AG08395 (cell line): Measurements from ENCODE around the gene TRIM2.

Experiments
- DNase-seq: peaks from one replicate; pipeline ENCODE4 v3.0.0; 2012; ENCODE audit warnings: mixed read lengths, low spot score

TRIM2 gene

GRCh38 chr4:153249199-153250041 lies 45.2 kb downstream of the TRIM2 start:
- DNase-seq: peak; percentile 95

- DNase-seq: no peak
These were observed 47.9 kb downstream of the TRIM2 start for GRCh38 chr4:153252122-153252521.

GRCh38 chr4:153255233-153255632 lies 51.0 kb downstream of the TRIM2 start:
- no peak for DNase-seq

DNA sequence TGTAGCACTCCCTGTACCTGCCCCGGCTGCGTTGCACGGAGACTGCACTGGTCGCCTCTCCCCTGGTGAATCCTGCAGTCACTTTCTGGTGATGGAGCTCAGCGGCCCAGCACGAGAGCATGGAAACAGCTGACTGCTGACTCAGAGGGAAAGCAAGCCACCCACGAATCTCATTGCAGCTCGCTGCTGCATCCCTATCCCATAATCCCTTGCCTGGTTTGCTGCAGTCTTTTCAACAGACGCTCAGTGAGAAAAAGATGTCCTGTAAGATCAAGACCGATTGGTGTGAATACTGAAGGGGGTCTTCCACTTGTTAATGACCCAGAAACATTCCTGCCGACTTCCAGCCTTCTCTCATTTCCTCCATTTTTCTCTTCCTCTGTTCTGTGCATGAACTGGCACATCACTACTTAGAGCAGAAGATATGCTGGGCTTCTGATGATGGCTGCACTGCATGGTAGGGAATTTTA lies 52.9 kb downstream of the TRIM2 start:
- DNase-seq: peak; percentile 82

- DNase-seq: no peak
These were observed 53.7 kb downstream of the TRIM2 start for GRCh38 chr4:153257991-153258390.

DNA sequence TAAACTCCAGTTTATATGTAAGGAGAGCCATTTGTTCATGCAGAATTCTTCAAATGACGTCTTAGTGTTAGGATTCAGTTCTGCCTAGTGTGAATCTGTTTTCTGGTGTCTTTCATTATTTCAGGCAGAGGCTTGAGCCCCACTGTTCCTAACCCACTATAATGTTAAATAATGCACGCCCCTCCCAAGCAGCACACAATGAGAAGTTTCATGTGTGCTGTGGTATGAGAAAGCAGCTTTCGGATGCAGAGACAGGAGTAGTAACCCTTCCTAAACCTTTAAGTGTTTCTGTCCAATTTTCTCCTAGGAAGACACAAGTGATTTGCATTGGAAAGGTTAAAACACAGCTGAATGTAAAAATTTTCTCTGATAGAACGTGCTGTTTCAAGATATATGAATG lies 54.5 kb downstream of the TRIM2 start:
- DNase-seq: no peak

DNA sequence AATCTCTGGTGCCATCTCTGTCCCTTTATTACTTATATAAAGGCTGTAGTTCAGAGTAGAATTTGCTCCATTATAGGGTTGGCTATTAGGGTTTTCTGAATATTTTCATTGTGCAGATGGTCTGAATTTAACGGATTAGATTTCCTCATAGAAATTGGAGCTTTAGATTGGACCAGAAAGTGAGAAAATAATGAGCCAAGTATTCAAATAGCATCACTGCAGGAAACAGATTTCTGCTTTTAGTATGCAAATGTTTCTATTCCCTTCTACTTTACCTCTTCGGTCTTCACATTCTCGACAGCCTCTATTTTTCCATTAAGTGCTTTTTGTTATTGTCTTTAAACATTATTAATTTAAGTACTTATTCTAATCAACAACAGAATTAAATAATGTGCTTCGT lies 55.4 kb downstream of the TRIM2 start:
- no peak for DNase-seq

DNA sequence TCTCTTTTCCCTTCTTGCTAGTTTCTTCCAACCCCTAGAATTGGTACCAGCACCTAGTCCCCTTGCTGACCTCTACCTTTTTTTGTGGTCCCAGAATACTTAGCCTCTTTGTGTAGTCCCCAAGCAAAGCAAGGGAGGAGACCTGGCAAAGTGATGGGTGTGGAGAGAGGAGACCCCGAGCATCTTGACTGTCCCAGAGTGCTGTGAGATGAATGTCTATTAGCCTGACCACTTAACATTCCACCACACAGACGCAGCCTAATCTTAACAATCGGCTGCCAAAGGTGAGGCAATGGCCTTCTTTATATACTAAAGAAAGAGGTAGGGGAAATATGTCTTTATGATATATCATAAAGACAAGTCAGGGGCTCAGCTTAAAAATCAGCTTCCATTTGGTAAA lies 55.9 kb downstream of the TRIM2 start:
- DNase-seq: no peak

- DNase-seq: peak; percentile 52
These were observed 56.5 kb downstream of the TRIM2 start for GRCh38 chr4:153260553-153261300.

- DNase-seq: no peak
These were observed 57.2 kb downstream of the TRIM2 start for GRCh38 chr4:153261461-153261860.

DNA sequence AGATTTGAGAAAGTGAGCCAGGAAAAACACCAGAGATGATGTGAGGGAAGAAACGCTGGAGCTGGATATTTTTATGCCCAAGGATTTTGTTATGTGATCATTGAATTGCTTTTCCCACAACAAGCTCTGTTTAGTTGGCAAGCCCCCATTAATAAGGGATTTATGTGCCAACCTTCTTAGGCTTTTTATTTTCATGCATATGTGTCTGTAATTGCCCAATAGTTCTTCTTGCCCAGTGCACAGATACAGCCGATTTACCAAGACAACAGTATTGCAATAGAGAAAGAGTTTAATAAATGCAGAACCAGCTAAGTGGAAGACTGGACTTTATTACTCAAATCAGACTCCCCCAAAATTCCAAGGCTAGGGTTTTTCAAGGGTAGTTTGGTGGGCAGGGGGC lies 57.7 kb downstream of the TRIM2 start:
- DNase-seq: no peak

GRCh38 chr4:153265306-153266047 lies 61.2 kb downstream of the TRIM2 start:
- no peak for DNase-seq

DNA sequence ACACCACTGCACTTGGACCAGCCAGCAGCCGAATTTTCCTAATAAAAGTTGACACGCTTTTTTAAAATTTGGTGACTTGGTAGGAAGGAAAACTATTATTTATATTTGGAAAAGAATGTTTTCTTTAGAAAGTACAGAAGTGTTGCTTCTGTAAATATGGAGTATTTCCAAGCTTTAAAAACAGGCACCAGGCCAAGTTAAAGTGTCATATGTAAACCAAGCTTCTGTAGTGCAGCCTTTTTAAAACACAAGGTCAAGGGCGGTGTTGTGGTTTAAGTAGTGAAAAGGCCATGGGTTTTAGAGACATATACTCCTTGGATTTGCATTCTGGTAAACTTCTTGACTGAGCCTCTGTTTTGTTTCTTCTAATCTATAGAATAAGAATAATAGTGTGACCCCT lies 62.7 kb downstream of the TRIM2 start:
- no peak for DNase-seq

- DNase-seq: no peak
These were observed 63.6 kb downstream of the TRIM2 start for GRCh38 chr4:153267890-153268289.

- no peak for DNase-seq
These were observed 64.1 kb downstream of the TRIM2 start for GRCh38 chr4:153268295-153268694.

DNA sequence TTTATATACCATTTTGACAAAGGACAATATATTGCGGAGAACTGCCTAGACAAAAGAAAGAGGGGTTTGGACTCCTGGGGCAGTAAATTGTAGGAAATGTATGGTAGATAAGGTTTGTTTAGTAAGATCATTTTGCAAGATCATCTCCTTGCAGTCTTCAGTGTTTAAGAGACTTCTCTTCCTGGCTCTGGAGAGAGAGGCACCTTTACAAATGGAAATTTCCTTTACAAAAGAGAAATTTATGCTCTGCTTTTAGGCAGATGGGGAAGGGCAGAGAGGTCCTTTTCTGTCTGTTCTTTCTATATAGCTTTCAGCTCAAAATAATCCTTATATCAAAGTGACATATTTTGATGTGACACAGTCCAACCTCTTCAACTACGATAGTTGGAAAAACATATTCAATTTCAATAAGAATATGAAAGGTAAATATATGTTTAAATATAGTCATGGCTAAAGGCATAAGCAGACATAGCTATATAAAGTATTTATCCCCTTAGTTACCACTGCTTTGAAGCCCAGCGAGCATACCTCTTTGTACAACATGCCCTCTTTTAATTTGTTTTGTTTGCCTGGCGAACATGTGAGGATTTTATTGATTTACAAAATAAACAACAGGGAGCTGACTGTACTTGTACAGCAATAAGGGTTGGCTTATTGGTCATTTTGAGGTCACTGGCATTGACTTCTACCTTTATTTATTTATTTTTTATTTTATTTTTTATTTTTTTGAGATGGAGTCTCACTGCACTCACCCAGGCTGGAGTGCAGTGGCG lies 65.2 kb downstream of the TRIM2 start:
- no peak for DNase-seq

DNA sequence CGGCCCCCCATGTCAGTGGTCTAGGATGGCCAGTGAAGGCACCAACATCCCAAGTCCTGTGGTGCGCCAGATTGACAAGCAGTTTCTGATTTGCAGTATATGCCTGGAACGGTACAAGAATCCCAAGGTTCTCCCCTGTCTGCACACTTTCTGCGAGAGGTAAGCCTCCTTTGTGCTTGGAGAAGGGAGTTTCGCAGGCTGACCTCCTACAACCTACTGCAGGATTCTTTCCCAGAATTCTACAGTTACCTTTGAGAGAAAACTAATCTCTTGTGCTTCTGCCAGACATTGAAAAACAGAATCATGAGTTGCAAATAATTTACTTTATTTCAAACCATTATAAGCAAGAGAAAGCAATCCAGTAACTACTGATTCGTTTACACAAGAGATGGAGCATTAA lies 66.1 kb downstream of the TRIM2 start:
- no peak for DNase-seq

DNA sequence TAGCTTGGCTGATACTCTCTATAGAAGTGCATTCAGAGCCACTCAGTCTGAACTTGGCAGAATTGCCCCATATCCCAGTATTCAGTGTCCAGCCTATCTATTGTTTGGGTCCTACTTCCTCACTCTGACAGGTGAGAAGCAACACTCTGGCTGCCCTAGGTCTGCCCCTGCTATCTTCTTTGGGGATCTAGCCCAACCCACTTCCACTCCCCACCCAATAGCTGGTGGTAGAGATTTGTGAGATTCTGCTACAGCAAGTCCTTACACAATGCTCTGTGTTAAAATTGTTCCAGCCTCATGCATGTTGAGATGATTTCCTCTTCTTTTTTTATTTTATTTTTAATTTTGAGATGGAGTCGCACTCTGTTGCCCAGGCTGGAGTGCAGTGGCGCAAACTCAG lies 67.6 kb downstream of the TRIM2 start:
- no peak for DNase-seq

DNA sequence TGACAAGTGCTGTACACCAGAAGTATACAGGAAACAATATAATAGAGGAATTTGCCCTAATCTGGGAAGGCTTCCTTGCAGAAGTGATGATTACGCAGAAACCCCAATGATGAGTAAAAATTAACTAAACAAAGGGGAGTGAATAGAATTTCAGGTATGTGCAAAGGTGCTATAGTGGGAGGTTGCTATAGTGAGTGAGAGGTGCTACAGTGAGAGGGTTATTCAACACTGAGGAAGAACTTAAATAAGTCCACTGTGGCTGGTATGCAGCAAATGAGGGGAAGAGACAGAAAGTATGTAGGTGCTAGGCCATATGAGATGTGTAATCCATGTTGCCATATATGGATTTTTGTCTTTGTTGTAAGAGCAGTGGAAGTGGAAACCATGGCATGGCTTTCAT lies 69.5 kb downstream of the TRIM2 start:
- no peak for DNase-seq

- no peak for DNase-seq
These were observed 70.7 kb downstream of the TRIM2 start for GRCh38 chr4:153274967-153275366.

DNA sequence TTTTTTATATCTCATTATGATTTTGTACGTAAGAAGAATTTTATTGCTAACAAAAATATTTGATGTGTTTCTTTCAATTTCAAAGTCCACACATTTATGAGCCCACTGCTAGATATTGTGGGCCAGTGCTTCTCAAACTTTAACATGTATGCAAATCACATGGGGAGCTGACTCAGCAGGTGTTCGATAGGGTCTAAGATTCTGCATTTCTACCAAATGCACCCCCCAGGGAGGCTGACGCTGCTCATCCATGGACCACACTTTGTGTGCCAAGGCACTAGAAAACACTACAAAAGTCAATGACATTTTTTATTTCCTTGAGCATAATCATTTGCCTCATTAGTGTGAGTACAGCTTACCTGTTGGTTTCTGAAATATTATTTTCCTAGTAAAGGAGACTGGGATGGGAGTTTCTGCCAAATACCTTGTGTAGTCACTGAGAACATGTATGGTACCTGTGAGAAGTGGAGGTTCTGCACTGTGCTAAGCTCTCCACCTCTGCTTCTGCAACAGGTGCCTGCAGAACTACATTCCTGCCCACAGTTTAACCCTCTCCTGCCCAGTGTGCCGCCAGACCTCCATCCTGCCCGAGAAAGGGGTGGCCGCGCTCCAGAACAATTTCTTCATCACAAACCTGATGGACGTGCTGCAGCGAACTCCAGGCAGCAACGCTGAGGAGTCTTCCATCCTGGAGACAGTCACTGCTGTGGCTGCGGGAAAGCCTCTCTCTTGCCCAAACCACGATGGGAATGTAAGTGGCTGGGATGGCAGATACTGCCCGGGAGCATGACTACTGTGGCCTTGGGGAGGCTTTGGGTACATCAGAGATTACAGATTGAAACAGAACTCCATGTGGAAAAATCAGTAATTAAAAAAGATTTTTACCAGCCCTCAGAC lies 71.4 kb downstream of the TRIM2 start:
- DNase-seq: no peak
